NCI-H1417 treated with DMSO at 0.1 percent for 48 hours (cell line): ENCODE measurements around the gene C5.
"Not testable (repeated sequence)": the region's sequence is repeated elsewhere in the genome, so short reads cannot be mapped to it uniquely, and the experiment has no call there.

Source experiments
- DNase-seq: peaks from one replicate; lab custom pipeline; 2025; lab: John Stamatoyannopoulos, UW

The C5 gene

GRCh38 chr9:121048175-121048574, 1.9 kb downstream of the C5 start:
- no peak for DNase-seq

- no peak for DNase-seq
Observed at GRCh38 chr9:121038804-121039203, 11.3 kb downstream of the C5 start.

GRCh38 chr9:121038362-121038761, 11.7 kb downstream of the C5 start:
- DNase-seq = no peak

- not testable (repeated sequence) for DNase-seq
Observed at GRCh38 chr9:121035717-121036116, 14.4 kb downstream of the C5 start.

GRCh38 chr9:121034529-121034928, 15.5 kb downstream of the C5 start:
- DNase-seq = no peak

GRCh38 chr9:121029469-121029868, 20.6 kb downstream of the C5 start:
- no peak for DNase-seq

GRCh38 chr9:121028285-121028684, 21.8 kb downstream of the C5 start:
- not testable (repeated sequence) for DNase-seq

GRCh38 chr9:121026768-121027167, 23.3 kb downstream of the C5 start:
- no peak for DNase-seq

- DNase-seq = no peak
Observed at GRCh38 chr9:121026260-121026691, 23.8 kb downstream of the C5 start.

GRCh38 chr9:121024237-121024636, 25.8 kb downstream of the C5 start:
- DNase-seq = no peak

- DNase-seq = no peak
Observed at GRCh38 chr9:121023064-121023463, 27.0 kb downstream of the C5 start.

- DNase-seq = no peak
Observed at GRCh38 chr9:121021301-121021700, 28.8 kb downstream of the C5 start.

GRCh38 chr9:121019273-121019672, 30.8 kb downstream of the C5 start:
- DNase-seq = no peak

- no peak for DNase-seq
Observed at GRCh38 chr9:121013911-121014310, 36.2 kb downstream of the C5 start.

- no peak for DNase-seq
Observed at GRCh38 chr9:121009650-121010049, 40.4 kb downstream of the C5 start.

- DNase-seq = no peak
Observed at GRCh38 chr9:120999317-120999716, 50.8 kb downstream of the C5 start.

GRCh38 chr9:120998111-120998510, 52.0 kb downstream of the C5 start:
- no peak for DNase-seq

- no peak for DNase-seq
Observed at GRCh38 chr9:120997502-120997901, 52.6 kb downstream of the C5 start.

GRCh38 chr9:120996409-120996808, 53.7 kb downstream of the C5 start:
- no peak for DNase-seq

GRCh38 chr9:120989065-120989464, 61.0 kb downstream of the C5 start:
- DNase-seq = no peak

- no peak for DNase-seq
Observed at GRCh38 chr9:120985819-120986222, 64.3 kb downstream of the C5 start.

GRCh38 chr9:120983259-120983837, 66.7 kb downstream of the C5 start:
- DNase-seq = no peak

GRCh38 chr9:120982836-120983235, 67.2 kb downstream of the C5 start:
- DNase-seq = no peak

- DNase-seq = no peak
Observed at GRCh38 chr9:120980951-120981350, 69.1 kb downstream of the C5 start.

GRCh38 chr9:120979797-120980196, 70.3 kb downstream of the C5 start:
- no peak for DNase-seq
